Endodermal cell (in vitro differentiated cells): ENCODE data around the gene GRIN2D. TPM values are rescaled to one million over a fixed set of nuclear protein-coding genes. Genes with fewer than 3 reads are reported as not detected.
"Not testable (repeated sequence)": the region's sequence is repeated elsewhere in the genome, so short reads cannot be mapped to it uniquely, and the experiment has no call there.

ENCODE experiments used
- DNase-seq: peaks from one replicate; pipeline ENCODE4 v3.0.0-alpha.2; 2017
- H3K27ac ChIP-seq: 2 replicates; pipeline ENCODE4 v1.5.1; 2013; ENCODE audit warnings: mild to moderate bottlenecking, low read depth, low read length, moderate library complexity
- H3K27me3 ChIP-seq: 2 replicates; pipeline ENCODE4 v1.6.1; 2013; ENCODE audit warnings: mild to moderate bottlenecking, low read length, moderate library complexity; ENCODE audit not compliant: insufficient read depth, control insufficient read depth, poor library complexity, severe bottlenecking
- H3K36me3 ChIP-seq: 2 replicates; pipeline ENCODE4 v1.7.0; 2013; ENCODE audit warnings: mild to moderate bottlenecking, low read length, moderate library complexity; ENCODE audit not compliant: control insufficient read depth, insufficient read depth
- H3K4me1 ChIP-seq: one replicate; pipeline ENCODE4 v1.7.0; 2013; ENCODE audit warnings: low read length; ENCODE audit not compliant: control insufficient read depth, insufficient read depth
- H3K4me3 ChIP-seq: 2 replicates; pipeline ENCODE4 v1.5.1; 2013; ENCODE audit warnings: mild to moderate bottlenecking, low read length, moderate library complexity
- H3K9ac ChIP-seq: 2 replicates; pipeline ENCODE4 v1.6.1; 2013; ENCODE audit warnings: mild to moderate bottlenecking, low read length, moderate library complexity; ENCODE audit not compliant: poor library complexity, severe bottlenecking; ENCODE audit errors: extremely low read depth
- H3K9me3 ChIP-seq: 2 replicates; pipeline ENCODE4 v1.6.1; 2013; ENCODE audit warnings: mild to moderate bottlenecking, low read length, moderate library complexity; ENCODE audit not compliant: control insufficient read depth
- H3K27ac Mint-ChIP-seq: 2 replicates; pipeline ENCODE4 v1.8.0; 2020; ENCODE audit warnings: mixed read lengths
- H3K27me3 Mint-ChIP-seq: 2 replicates; pipeline ENCODE4 v1.8.0; 2021; ENCODE audit warnings: mild to moderate bottlenecking, mixed read lengths; ENCODE audit not compliant: insufficient read depth
- H3K36me3 Mint-ChIP-seq: 2 replicates; pipeline ENCODE4 v1.8.0; 2020; ENCODE audit warnings: low read depth, mixed read lengths
- H3K4me1 Mint-ChIP-seq: 2 replicates; pipeline ENCODE4 v1.8.0; 2020; ENCODE audit warnings: mixed read lengths
- H3K4me3 Mint-ChIP-seq: 2 replicates; pipeline ENCODE4 v1.8.0; 2020; ENCODE audit warnings: mild to moderate bottlenecking, moderate library complexity, mixed read lengths
- H3K9me3 Mint-ChIP-seq: 2 replicates; pipeline ENCODE4 v1.8.0; 2020; ENCODE audit warnings: mild to moderate bottlenecking, mixed read lengths
- whole genome bisulfite sequencing, 2 experiments: methylation state at CpG; one replicate each; pipeline versions ENCODE4 v1.1.5 to v1.1.7; 2013; ENCODE audit warnings: missing lambda C conversion rate in 2 of 2, mixed read lengths in 1 of 2; ENCODE audit not compliant: insufficient coverage in 1 of 2, insufficient read length in 1 of 2; 5-methylcytosine and 5-hydroxymethylcytosine counted together
- total RNA-seq, 2 donors: library from RNA; stranded (reverse); fragmentation: NEBNext Ultra II Directional in 1 of 2; extraction: Animal tissue kit (Norgen Biotek cat#: 25700) in 1 of 2; gene quantifications; 2 replicates in 1 of 2; 3 replicates in 1 of 2; pipeline ENCODE4 v1.2.1, GENCODE V29; 2021
- TF ChIP-seq, protein P1 (sequence below): fragments of 200-600 bp; sonication (generic); conservative IDR thresholded peaks from 2 replicates; pipeline ENCODE4 v1.5.0; 2021; ENCODE audit warnings: antibody characterized with exemption, mild to moderate bottlenecking

GRIN2D gene
- total RNA-seq, 2 donors from 2014 or later: 0.77 to 1.2 TPM

DNA sequence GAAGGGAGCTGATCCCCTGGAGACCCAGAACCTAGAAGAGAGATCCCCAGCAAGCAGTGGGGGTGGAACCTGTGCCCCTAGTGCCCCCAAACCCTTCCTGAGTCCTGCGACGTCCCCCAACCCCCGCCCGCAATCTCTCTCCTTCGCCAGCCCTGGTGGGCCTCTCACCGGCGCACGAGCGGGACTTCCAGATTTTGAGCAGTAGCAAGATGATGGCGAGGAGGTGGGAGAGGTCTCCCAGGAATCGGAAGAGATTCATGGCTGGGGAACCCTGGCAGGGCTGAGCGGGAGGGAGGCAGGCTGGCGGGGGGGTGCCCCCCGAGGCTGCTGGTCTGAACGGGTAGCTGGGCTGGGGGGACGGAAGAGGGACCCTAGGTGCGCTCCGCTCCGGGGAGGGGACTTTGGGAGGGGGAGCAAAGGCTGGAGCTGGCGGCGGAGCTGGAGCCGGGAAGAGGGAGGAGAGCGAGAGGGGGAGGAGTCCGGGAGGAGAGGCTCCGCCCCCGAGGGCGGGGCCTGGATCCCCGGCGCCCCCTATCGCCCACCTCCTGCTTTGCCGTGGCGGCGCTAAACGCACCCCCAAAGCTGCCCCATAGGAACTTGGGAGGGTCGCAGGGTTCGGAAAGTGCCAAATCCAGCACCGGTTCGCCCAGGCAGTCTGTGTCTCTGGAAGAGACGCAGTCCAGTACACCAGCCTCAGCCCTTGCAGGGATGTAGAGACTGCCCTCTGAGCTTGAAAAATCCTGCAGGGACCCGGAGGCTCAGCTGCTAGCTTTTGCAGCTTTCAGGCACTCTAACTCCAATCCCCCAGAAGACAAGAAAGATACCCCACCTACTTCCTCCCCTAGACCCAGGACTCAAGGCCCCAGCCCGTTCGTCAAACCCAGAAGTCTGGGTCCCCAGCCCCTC, 2.1 kb upstream of the GRIN2D start, which contains the start of gene KDELR1:
KDELR1 (minus strand) TSS at position 452 of the 906 bp plus-strand sequence; CDS start at position 259, 193 bp downstream.
- peaks cover 25% of the 10 kb centered on the region for H3K36me3 Mint-ChIP-seq
- TF ChIP-seq, protein P1, sequence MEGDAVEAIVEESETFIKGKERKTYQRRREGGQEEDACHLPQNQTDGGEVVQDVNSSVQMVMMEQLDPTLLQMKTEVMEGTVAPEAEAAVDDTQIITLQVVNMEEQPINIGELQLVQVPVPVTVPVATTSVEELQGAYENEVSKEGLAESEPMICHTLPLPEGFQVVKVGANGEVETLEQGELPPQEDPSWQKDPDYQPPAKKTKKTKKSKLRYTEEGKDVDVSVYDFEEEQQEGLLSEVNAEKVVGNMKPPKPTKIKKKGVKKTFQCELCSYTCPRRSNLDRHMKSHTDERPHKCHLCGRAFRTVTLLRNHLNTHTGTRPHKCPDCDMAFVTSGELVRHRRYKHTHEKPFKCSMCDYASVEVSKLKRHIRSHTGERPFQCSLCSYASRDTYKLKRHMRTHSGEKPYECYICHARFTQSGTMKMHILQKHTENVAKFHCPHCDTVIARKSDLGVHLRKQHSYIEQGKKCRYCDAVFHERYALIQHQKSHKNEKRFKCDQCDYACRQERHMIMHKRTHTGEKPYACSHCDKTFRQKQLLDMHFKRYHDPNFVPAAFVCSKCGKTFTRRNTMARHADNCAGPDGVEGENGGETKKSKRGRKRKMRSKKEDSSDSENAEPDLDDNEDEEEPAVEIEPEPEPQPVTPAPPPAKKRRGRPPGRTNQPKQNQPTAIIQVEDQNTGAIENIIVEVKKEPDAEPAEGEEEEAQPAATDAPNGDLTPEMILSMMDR: peak; percentile 92
- peaks cover 33% of the 10 kb centered on the region for H3K36me3 ChIP-seq
- peaks cover 26% of the 10 kb centered on the region for H3K27me3 ChIP-seq
- H3K9me3 ChIP-seq: no peaks in the 10 kb centered on the region
- peak within 1 kb of the TSS; percentile 93 for H3K9ac ChIP-seq
- H3K27me3 Mint-ChIP-seq: peaks cover 45% of the 10 kb centered on the region
- peaks cover 4% of the 10 kb centered on the region for H3K4me1 Mint-ChIP-seq
- WGBS, 2 experiments: 7 to 11% methylated on average over 5 to 42 of the region's 42 CpGs
- H3K4me1 ChIP-seq: no peaks in the 10 kb centered on the region
- H3K27ac ChIP-seq: peak within 1 kb of the TSS; percentile 57
- H3K27ac Mint-ChIP-seq: peak within 1 kb of the TSS; percentile 93
- no peaks in the 10 kb centered on the region for H3K9me3 Mint-ChIP-seq
- peak; percentile 91 for DNase-seq
- H3K4me3 ChIP-seq: peak within 1 kb of the TSS; percentile 97
- H3K4me3 Mint-ChIP-seq: peak within 1 kb of the TSS; percentile 96

DNA sequence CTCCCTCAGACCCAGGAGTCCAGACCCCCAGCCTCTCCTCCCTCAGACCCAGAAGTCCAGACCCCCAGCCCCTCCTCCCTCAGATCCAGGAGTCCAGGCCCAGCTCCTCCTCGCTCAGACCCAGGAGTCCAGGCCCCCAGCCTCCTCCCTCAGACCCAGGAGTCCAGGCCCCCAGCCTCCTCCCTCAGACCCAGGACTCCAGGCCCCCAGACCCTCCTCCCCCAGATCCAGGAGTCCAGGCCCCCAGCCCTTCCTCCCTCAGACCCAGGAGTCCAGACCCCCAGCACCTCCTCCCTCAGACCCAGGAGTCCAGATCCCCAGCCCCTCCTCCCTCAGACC, 1.5 kb upstream of the GRIN2D start:
- H3K4me1 Mint-ChIP-seq, H3K4me3 ChIP-seq, H3K9me3 ChIP-seq, H3K9me3 Mint-ChIP-seq, H3K4me3 Mint-ChIP-seq, H3K27ac Mint-ChIP-seq, H3K9ac ChIP-seq, H3K27ac ChIP-seq, H3K4me1 ChIP-seq, DNase-seq: not testable (repeated sequence)
- H3K36me3 ChIP-seq: peaks cover 26% of the 10 kb centered on the region
- peaks cover 23% of the 10 kb centered on the region for H3K36me3 Mint-ChIP-seq
- 69% methylated on average over 1 of the region's 1 CpG; no CpG with 5 or more reads in 1 of the 2 experiments for WGBS, 2 experiments
- H3K27me3 ChIP-seq: peaks cover 32% of the 10 kb centered on the region
- H3K27me3 Mint-ChIP-seq: peaks cover 51% of the 10 kb centered on the region

DNA sequence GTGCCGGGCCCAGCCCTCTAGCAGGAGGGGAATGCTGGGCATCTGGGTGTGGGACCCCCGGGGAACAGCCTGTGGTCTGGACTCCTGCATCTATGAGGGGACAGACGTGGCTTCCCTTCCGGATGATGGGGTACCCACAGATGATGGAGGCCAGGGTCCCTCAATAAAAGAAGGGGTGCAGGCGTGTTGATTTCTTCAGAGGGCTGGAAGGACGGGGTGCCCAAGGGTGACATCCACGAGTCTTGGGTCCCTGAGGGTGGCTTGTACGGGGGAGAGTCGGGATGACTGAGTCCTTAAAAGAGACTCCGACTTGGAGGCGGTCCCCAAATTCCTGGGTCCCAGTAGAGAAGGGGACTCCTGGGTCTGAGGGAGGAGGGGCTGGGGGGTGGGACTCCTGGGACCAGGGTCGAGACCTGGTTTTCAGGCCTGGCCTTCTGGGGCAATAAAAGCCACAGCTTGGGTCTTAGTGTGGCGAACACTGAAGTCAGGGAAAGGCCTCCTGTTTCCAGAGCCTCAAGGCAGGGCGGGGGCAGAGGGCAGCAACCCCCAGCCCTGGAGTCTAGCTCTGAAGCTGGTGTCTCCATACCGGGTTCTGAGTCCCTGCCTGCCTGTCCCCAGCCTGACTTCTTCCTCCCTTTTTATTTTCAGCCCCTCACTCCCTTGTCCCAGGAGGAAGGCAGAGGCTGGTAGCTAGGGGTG, 459 bp upstream of the GRIN2D start:
- H3K36me3 ChIP-seq: peaks cover 16% of the 10 kb centered on the region
- Mint-ChIP-seq H3K36me3 (peaks cover 14% of the 10 kb centered on the region), H3K27ac (no peak overlapping the region), H3K4me3 (peak overlapping the region; percentile 50), H3K9me3 (no peaks in the 10 kb centered on the region), H3K4me1 (peaks cover 9% of the 10 kb centered on the region), H3K27me3 (peaks cover 61% of the 10 kb centered on the region)
- TF ChIP-seq, protein P1: no peak
- peaks cover 43% of the 10 kb centered on the region for H3K27me3 ChIP-seq
- peak overlapping the region; percentile 76 for H3K4me3 ChIP-seq
- WGBS, 2 experiments: 79 to 88% methylated on average over 7 to 15 of the region's 15 CpGs
- peak overlapping the region; percentile 74 for H3K27ac ChIP-seq
- H3K4me1 ChIP-seq: no peaks in the 10 kb centered on the region
- H3K9me3 ChIP-seq: no peaks in the 10 kb centered on the region
- no peak overlapping the region for H3K9ac ChIP-seq
- DNase-seq: no peak
